ENCODE measurements around the gene DNLZ.

DNLZ gene

DNA sequence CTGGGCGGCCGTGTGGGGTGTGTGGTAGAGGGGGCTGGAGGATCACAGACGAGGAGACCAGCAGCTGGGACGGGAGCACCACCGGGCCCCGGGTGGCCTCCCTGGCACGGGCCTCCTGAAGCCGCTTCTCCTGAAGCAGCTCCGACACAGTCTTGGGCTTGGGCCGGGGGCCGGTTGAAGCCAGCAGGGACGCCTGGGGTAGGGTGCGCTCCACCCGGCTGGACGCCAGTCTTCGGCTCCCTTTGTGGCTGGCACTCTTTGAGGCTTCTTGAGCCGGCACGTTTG, 15.4 kb upstream of the DNLZ start (continued):
- TF ChIP-seq, protein P1, sequence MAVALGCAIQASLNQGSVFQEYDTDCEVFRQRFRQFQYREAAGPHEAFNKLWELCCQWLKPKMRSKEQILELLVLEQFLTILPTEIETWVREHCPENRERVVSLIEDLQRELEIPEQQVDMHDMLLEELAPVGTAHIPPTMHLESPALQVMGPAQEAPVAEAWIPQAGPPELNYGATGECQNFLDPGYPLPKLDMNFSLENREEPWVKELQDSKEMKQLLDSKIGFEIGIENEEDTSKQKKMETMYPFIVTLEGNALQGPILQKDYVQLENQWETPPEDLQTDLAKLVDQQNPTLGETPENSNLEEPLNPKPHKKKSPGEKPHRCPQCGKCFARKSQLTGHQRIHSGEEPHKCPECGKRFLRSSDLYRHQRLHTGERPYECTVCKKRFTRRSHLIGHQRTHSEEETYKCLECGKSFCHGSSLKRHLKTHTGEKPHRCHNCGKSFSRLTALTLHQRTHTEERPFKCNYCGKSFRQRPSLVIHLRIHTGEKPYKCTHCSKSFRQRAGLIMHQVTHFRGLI (tag by site-specific recombination; IDR thresholded peaks at IDR 0.05) = no peak

DNA sequence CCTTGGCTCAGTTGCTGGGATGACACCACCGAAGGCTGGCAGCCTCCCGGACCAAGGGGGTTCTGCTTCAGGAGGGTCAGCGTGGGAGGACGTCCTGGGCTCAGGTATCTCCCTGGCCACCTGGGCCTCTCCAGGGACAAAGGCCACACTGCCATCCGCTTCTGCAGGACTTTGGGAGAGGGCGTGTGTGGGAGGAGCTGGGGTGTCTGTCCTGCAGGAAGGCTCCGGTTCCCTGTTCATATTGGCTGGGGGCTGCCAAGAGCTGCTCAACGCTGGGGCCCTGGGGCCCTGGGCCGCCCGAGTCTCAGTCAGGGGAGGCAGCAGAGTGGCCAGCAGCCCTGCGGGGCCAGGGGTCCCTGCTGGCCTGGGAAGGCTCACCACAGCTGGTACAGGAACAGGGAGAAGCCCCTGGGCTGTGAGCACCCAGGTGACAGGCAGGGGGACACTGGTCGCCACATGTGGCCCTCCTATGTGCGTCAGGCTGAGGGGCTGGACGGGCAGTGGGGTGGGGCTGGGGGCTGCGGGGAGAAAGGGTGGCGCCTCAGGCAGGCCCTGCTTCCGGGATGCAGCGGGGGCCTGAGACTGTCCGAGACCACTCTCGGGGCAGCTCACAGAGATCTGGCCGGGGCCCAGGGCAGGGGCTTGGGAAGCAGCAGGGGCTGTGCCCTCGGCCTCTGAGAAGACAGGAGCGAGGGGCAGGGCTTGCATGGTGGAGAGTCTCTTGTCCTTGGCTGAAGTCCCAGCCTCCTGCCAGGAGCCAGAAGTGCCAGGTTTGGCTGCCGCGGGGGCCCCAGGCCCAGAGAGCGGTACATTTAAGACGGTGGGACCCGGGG, 14.8 kb upstream of the DNLZ start:
- POLR2A ChIA-PET = interaction anchor here (1.4 to 1.9 kb wide), 3 partner anchors 12 to 15 kb away, joined by 3 to 16 read pairs (median 5); partner anchors contain the start of gene DNLZ
- peaks cover 0 to 88% of the 10 kb centered on the region in 2 experiments; a peak in 1 of 3 replicates for H3K36me3 ChIP-seq (ENCODE audit: control insufficient read depth in 2 of 2, insufficient read depth in 1 of 2, low read length in 2 of 2)
- no peak for TF ChIP-seq PRDM1 (tag by site-specific recombination; IDR thresholded peaks at IDR 0.05)
- TF ChIP-seq, protein P2, sequence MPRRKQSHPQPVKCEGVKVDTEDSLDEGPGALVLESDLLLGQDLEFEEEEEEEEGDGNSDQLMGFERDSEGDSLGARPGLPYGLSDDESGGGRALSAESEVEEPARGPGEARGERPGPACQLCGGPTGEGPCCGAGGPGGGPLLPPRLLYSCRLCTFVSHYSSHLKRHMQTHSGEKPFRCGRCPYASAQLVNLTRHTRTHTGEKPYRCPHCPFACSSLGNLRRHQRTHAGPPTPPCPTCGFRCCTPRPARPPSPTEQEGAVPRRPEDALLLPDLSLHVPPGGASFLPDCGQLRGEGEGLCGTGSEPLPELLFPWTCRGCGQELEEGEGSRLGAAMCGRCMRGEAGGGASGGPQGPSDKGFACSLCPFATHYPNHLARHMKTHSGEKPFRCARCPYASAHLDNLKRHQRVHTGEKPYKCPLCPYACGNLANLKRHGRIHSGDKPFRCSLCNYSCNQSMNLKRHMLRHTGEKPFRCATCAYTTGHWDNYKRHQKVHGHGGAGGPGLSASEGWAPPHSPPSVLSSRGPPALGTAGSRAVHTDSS (tag by site-specific recombination; IDR thresholded peaks at IDR 0.05) = no peak
- no peak for TF ChIP-seq SP2 (tag by site-specific recombination; IDR thresholded peaks at IDR 0.05)
- no peak for TF ChIP-seq ZNF2 (tag by site-specific recombination; IDR thresholded peaks at IDR 0.05)
- TF ChIP-seq ZNF16 (tag by site-specific recombination; IDR thresholded peaks at IDR 0.05; ENCODE audit: low read depth) = no peak
- TF ChIP-seq ZNF311 (tag by site-specific recombination; IDR thresholded peaks at IDR 0.05; ENCODE audit: borderline replicate concordance) = no peak

DNA sequence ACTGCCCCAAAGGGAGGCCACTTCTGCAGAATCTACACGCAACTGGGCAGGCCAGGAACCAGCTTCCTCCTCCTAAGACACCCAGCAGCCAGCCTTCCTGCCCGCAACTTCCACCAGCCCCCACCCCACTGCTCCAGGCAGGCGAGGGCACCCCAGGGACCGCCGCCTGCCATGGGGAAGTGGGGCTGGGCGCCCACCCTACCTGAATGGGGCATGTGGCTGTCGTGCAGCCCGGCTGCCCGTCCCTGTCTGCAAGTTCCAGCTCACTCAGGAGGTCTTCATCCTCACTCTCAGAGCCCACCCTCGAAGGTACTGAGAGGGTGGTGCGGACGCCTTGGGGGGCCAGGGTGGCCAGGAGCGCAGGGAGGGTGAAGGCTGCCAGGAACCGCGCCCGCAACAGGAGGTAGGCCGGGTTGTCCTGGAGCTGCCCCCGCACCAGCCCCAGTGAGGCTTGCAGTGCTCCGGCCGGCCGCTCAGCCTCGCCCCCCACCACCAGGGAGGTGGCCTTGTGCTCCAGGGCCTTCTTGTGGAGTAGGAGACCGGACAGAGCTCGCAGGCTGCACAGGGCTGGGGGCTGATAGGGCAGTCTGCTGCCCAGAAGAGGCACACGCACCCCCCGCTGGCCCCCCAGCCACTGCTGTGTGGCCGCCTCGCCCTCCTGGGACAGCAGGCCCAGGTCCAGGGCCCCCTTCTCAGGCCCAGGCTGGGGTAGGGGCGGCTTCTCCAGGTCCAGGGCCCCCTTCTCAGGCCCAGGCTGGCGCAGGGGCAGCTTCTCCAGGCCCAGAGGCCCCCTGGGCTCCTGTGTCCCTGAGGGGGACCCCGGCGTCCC, 14.0 kb upstream of the DNLZ start:
- CTCF ChIA-PET = interaction anchor here (0.9 to 1.0 kb wide), 3 partner anchors 14 to 65 kb away, joined by 3 to 4 read pairs (median 4); partner anchors contain the start of gene DNLZ
- POLR2A ChIA-PET = interaction anchor here (1.4 to 1.9 kb wide), 3 partner anchors 11 to 15 kb away, joined by 3 to 16 read pairs (median 5); partner anchors contain the start of gene DNLZ
- Histone ChIP-seq H3K27ac (ENCODE audit: extremely low read depth, low read depth, low read length) (no peak overlapping the region), H3K4me3 (ENCODE audit: low read depth, low read length) (no peak overlapping the region), H3K4me1 (ENCODE audit: control insufficient read depth, insufficient read depth, low read length) (no peaks in the 10 kb centered on the region), H3K9me3 (ENCODE audit: control insufficient read depth, insufficient read depth, low read depth, low read length) (no peaks in the 10 kb centered on the region), H3K36me3 (ENCODE audit: control insufficient read depth in 2 of 2, insufficient read depth in 1 of 2, low read length in 2 of 2) (peaks cover 0 to 80% of the 10 kb centered on the region in 2 experiments; a peak in 1 of 3 replicates)
- no peak for TF ChIP-seq ZSCAN5A (tag by site-specific recombination; IDR thresholded peaks at IDR 0.05)
- no peak for TF ChIP-seq ZNF621 (tag by site-specific recombination; IDR thresholded peaks at IDR 0.05)
- no peak for TF ChIP-seq GLIS1 (tag by site-specific recombination; IDR thresholded peaks at IDR 0.05)
- no peak for TF ChIP-seq ZFP3 (tag by site-specific recombination; IDR thresholded peaks at IDR 0.05; ENCODE audit: low read depth)
- no peak for TF ChIP-seq YY2 (tag by site-specific recombination; IDR thresholded peaks at IDR 0.05)
- no peak for TF ChIP-seq ZBTB8A (tag by site-specific recombination; IDR thresholded peaks at IDR 0.05)
- no peak for TF ChIP-seq ZSCAN16 (tag by site-specific recombination; IDR thresholded peaks at IDR 0.05)
- no peak for TF ChIP-seq ZFP41 (tag by site-specific recombination; IDR thresholded peaks at IDR 0.05; ENCODE audit: borderline replicate concordance)
- TF ChIP-seq ZNF596 (tag by site-specific recombination; IDR thresholded peaks at IDR 0.05) = no peak
- no peak for TF ChIP-seq ZBTB17 (tag by site-specific recombination; IDR thresholded peaks at IDR 0.05)
- no peak for TF ChIP-seq ZNF48 (tag by site-specific recombination; IDR thresholded peaks at IDR 0.05)
- no peak for TF ChIP-seq ZNF148 (tag by site-specific recombination; IDR thresholded peaks at IDR 0.05; ENCODE audit: borderline replicate concordance)
- TF ChIP-seq ZNF544 (tag by site-specific recombination; IDR thresholded peaks at IDR 0.05) = no peak
- no peak for TF ChIP-seq ZNF248 (tag by site-specific recombination; IDR thresholded peaks at IDR 0.05)
- TF ChIP-seq ZNF560 (tag by site-specific recombination; IDR thresholded peaks at IDR 0.05; ENCODE audit: borderline replicate concordance) = no peak
- TF ChIP-seq ZNF548 (tag by site-specific recombination; IDR thresholded peaks at IDR 0.05) = no peak
- TF ChIP-seq ZNF629 (tag by site-specific recombination; IDR thresholded peaks at IDR 0.05) = no peak
- no peak for TF ChIP-seq ZNF221 (tag by site-specific recombination; IDR thresholded peaks at IDR 0.05; ENCODE audit: borderline replicate concordance)

More for the DNA sequence above, 14.8 kb upstream of the DNLZ start:
- no peak overlapping the region for H3K27ac ChIP-seq (ENCODE audit: extremely low read depth, low read depth, low read length)
- no peaks in the 10 kb centered on the region for H3K9me3 ChIP-seq (ENCODE audit: control insufficient read depth, insufficient read depth, low read depth, low read length)
- CTCF ChIA-PET = interaction anchor here (0.9 kb wide), 1 partner anchor 66 kb away, joined by 3 read pairs; no protein-coding TSS in a partner anchor
- no peaks in the 10 kb centered on the region for H3K4me1 ChIP-seq (ENCODE audit: control insufficient read depth, insufficient read depth, low read length)
- no peak overlapping the region for H3K4me3 ChIP-seq (ENCODE audit: low read depth, low read length)
